ENCODE results near the gene C19orf18.

Gene C19orf18

DNA sequence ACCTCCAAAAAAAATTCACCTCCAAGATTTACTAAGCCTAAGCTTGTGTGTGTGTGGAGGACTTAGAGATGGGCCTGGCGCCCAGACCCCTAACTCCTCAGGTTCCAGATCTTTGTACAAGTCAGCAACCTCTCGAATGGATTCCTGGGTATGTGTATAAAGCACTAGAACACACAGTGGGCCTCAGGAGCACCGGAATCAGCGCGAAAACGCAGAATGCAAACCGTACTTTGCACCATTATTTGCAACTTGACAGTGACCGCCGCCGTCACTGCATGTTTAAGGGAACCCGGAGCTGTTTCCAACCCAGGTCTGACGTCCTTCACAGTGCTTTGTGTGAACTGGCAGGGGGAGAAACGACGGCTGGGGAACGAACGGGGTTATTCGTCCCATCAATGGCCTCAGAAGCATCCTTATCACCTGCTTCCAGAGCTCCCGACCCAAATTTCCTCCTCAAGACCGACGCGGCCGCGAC lies 27.6 kb upstream of the C19orf18 start:
- peak in 2 of 3 donors; percentile 53 to 68 for DNase-seq
- H3K27ac ChIP-seq (ENCODE audit: insufficient read depth in 1 of 2, low read depth in 1 of 2, low read length in 2 of 2, poor library complexity in 1 of 2, severe bottlenecking in 2 of 2), result peak overlapping the region; percentile 89 to 93
- no peaks in the 10 kb centered on the region for H3K27me3 ChIP-seq (replicated peaks in 2 of 5; ENCODE audit: control insufficient read depth in 4 of 5, insufficient read depth in 5 of 5, low read length in 4 of 5)
- peaks cover 5 to 23% (median 14%) of the 10 kb centered on the region in 4 experiments for H3K4me1 ChIP-seq (ENCODE audit: control extremely low read depth in 1 of 4, control insufficient read depth in 4 of 4, insufficient read depth in 4 of 4, low read length in 3 of 4)
- H3K4me3 ChIP-seq (ENCODE audit: control insufficient read depth in 1 of 7, extremely low read depth in 1 of 7, insufficient read depth in 4 of 7, low read depth in 2 of 7, low read length in 6 of 7), result peak overlapping the region; percentile 75 to 99 (median 89)
- ChIA-PET CTCF (interaction anchor here (1.0 to 1.4 kb wide), 2 partner anchors 16 to 53 kb away, joined by 3 to 4 read pairs; no protein-coding TSS in a partner anchor), POLR2A (interaction anchor here (0.6 to 1.7 kb wide), 7 partner anchors 9 to 1554 kb away, joined by 3 to 6 read pairs (median 3); partner anchors contain the start of gene ZNF417)
- H3K9me3 ChIP-seq (ENCODE audit: control extremely low read depth in 1 of 5, control insufficient read depth in 4 of 5, insufficient read depth in 2 of 5, low read depth in 1 of 5, low read length in 4 of 5), result peaks cover 0 to 73% (median 39%) of the 10 kb centered on the region in 5 experiments
- WGBS (ENCODE audit: insufficient coverage), result 7% methylated on average over 20 of the region's 23 CpGs
- H3K36me3 ChIP-seq (ENCODE audit: control insufficient read depth in 4 of 4, insufficient read depth in 4 of 4, low read length in 3 of 4), result peaks cover 24 to 65% (median 59%) of the 10 kb centered on the region in 4 experiments

GRCh38 chr19:58000677-58001076 lies 26.3 kb upstream of the C19orf18 start:
- WGBS (ENCODE audit: insufficient coverage), result 100% methylated on average over 1 of the region's 4 CpGs
- POLR2A ChIA-PET, result no interaction called here
- DNase-seq, result no peak
- Histone ChIP-seq H3K4me1 (ENCODE audit: control extremely low read depth in 1 of 4, control insufficient read depth in 4 of 4, insufficient read depth in 4 of 4, low read length in 3 of 4) (peaks cover 5 to 23% (median 14%) of the 10 kb centered on the region in 4 experiments), H3K27me3 (replicated peaks in 2 of 5; ENCODE audit: control insufficient read depth in 4 of 5, insufficient read depth in 5 of 5, low read length in 4 of 5) (no peaks in the 10 kb centered on the region), H3K27ac (ENCODE audit: insufficient read depth in 1 of 2, low read depth in 1 of 2, low read length in 2 of 2, poor library complexity in 1 of 2, severe bottlenecking in 2 of 2) (no peak overlapping the region), H3K36me3 (ENCODE audit: control insufficient read depth in 4 of 4, insufficient read depth in 4 of 4, low read length in 3 of 4) (peaks cover 28 to 68% (median 55%) of the 10 kb centered on the region in 4 experiments), H3K9me3 (ENCODE audit: control extremely low read depth in 1 of 5, control insufficient read depth in 4 of 5, insufficient read depth in 2 of 5, low read depth in 1 of 5, low read length in 4 of 5) (peaks cover 1 to 66% (median 51%) of the 10 kb centered on the region in 5 experiments), H3K4me3 (ENCODE audit: control insufficient read depth in 1 of 7, extremely low read depth in 1 of 7, insufficient read depth in 4 of 7, low read depth in 2 of 7, low read length in 6 of 7) (peak overlapping the region in 2 of 7 experiments; percentile 19 to 78)
- CTCF ChIA-PET, result no interaction called here

DNA sequence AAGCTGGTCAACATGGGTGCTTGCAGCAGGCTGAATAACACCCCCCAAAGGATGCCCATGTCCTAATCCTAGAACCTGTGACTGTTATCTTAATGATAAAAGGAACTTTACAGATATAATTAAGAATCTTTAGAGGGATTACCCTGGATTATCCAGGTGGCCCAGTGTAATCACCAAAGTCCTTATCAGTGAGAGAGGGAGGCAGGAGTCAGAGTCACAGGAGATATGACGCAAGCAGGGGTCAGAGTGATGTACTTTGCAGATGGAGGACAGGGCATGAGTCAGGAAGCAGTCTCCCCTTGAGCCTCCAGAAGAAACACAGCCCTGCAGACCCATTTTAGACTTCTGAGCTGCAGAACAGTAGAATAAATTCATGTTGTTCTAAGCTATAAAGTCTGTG lies 18.5 kb upstream of the C19orf18 start:
- DNase-seq, result no peak
- Histone ChIP-seq H3K27me3 (replicated peaks in 2 of 5; ENCODE audit: control insufficient read depth in 4 of 5, insufficient read depth in 5 of 5, low read length in 4 of 5) (no peaks in the 10 kb centered on the region), H3K27ac (ENCODE audit: insufficient read depth in 1 of 2, low read depth in 1 of 2, low read length in 2 of 2, poor library complexity in 1 of 2, severe bottlenecking in 2 of 2) (no peak overlapping the region), H3K4me1 (ENCODE audit: control extremely low read depth in 1 of 4, control insufficient read depth in 4 of 4, insufficient read depth in 4 of 4, low read length in 3 of 4) (no peaks in the 10 kb centered on the region), H3K36me3 (ENCODE audit: control insufficient read depth in 4 of 4, insufficient read depth in 4 of 4, low read length in 3 of 4) (peaks cover 29 to 85% (median 55%) of the 10 kb centered on the region in 4 experiments), H3K4me3 (ENCODE audit: control insufficient read depth in 1 of 7, extremely low read depth in 1 of 7, insufficient read depth in 4 of 7, low read depth in 2 of 7, low read length in 6 of 7) (peak overlapping the region in 1 of 7 experiments; percentile 21), H3K9me3 (ENCODE audit: control extremely low read depth in 1 of 5, control insufficient read depth in 4 of 5, insufficient read depth in 2 of 5, low read depth in 1 of 5, low read length in 4 of 5) (peaks cover 7 to 89% (median 77%) of the 10 kb centered on the region in 5 experiments)
- ChIA-PET CTCF (no interaction called here), POLR2A (no interaction called here)
- 100% methylated on average over 1 of the region's 1 CpG for WGBS (ENCODE audit: insufficient coverage)

GRCh38 chr19:57978586-57979289 lies 4.4 kb upstream of the C19orf18 start:
- H3K4me3 ChIP-seq (ENCODE audit: control insufficient read depth in 1 of 7, extremely low read depth in 1 of 7, insufficient read depth in 4 of 7, low read depth in 2 of 7, low read length in 6 of 7), result peak overlapping the region in 1 of 7 experiments; percentile 9
- 100% methylated on average over 2 of the region's 3 CpGs for WGBS (ENCODE audit: insufficient coverage)
- CTCF ChIA-PET, result interaction anchor here (1.2 kb wide), 1 partner anchor 30 kb away, joined by 3 read pairs; no protein-coding TSS in a partner anchor

GRCh38 chr19:57964761-57965160 lies 9.6 kb downstream of the C19orf18 start:
- Histone ChIP-seq H3K4me1 (ENCODE audit: control extremely low read depth in 1 of 4, control insufficient read depth in 4 of 4, insufficient read depth in 4 of 4, low read length in 3 of 4) (no peaks in the 10 kb centered on the region), H3K4me3 (ENCODE audit: control insufficient read depth in 1 of 7, extremely low read depth in 1 of 7, insufficient read depth in 4 of 7, low read depth in 2 of 7, low read length in 6 of 7) (no peak overlapping the region), H3K36me3 (ENCODE audit: control insufficient read depth in 4 of 4, insufficient read depth in 4 of 4, low read length in 3 of 4) (peaks cover 0 to 7% (median 0%) of the 10 kb centered on the region in 4 experiments), H3K27ac (ENCODE audit: insufficient read depth in 1 of 2, low read depth in 1 of 2, low read length in 2 of 2, poor library complexity in 1 of 2, severe bottlenecking in 2 of 2) (no peak overlapping the region), H3K9me3 (ENCODE audit: control extremely low read depth in 1 of 5, control insufficient read depth in 4 of 5, insufficient read depth in 2 of 5, low read depth in 1 of 5, low read length in 4 of 5) (peaks cover 9 to 56% (median 45%) of the 10 kb centered on the region in 5 experiments), H3K27me3 (replicated peaks in 2 of 5; ENCODE audit: control insufficient read depth in 4 of 5, insufficient read depth in 5 of 5, low read length in 4 of 5) (no peaks in the 10 kb centered on the region)
- ChIA-PET POLR2A (no interaction called here), CTCF (no interaction called here)
- 94% methylated on average over 3 of the region's 8 CpGs for WGBS (ENCODE audit: insufficient coverage)
- no peak for DNase-seq

More at GRCh38 chr19:57978586-57979289, 4.4 kb upstream of the C19orf18 start:
- H3K27me3 ChIP-seq (replicated peaks in 2 of 5; ENCODE audit: control insufficient read depth in 4 of 5, insufficient read depth in 5 of 5, low read length in 4 of 5), result no peaks in the 10 kb centered on the region
- DNase-seq, result peak in 2 of 3 donors; percentile 4 to 17
- no peaks in the 10 kb centered on the region for H3K4me1 ChIP-seq (ENCODE audit: control extremely low read depth in 1 of 4, control insufficient read depth in 4 of 4, insufficient read depth in 4 of 4, low read length in 3 of 4)
- H3K9me3 ChIP-seq (ENCODE audit: control extremely low read depth in 1 of 5, control insufficient read depth in 4 of 5, insufficient read depth in 2 of 5, low read depth in 1 of 5, low read length in 4 of 5), result peaks cover 31 to 95% (median 76%) of the 10 kb centered on the region in 5 experiments
- no peak overlapping the region for H3K27ac ChIP-seq (ENCODE audit: insufficient read depth in 1 of 2, low read depth in 1 of 2, low read length in 2 of 2, poor library complexity in 1 of 2, severe bottlenecking in 2 of 2)
- POLR2A ChIA-PET, result no interaction called here
- H3K36me3 ChIP-seq (ENCODE audit: control insufficient read depth in 4 of 4, insufficient read depth in 4 of 4, low read length in 3 of 4), result peaks cover 44 to 89% (median 55%) of the 10 kb centered on the region in 4 experiments

DNA sequence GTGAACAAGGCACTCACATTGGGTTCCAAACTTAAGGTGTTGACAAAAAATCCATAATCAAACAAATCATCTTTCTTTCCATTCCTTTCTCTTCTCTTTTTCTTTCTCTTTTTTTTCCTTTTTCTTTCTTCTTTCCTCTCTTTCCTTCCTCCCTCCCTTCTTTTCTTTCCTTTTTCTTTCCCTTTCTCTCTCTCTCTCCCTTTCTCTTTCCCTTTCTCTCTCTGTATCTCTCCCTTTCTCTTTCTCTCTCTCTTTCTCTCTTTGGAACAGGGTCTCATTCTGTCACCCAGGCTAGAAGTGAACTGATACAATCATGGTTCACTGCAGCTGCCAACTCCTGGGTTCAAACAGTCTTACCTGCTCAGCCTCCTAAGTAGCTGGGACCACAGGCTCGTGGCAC lies 12.5 kb downstream of the C19orf18 start:
- H3K4me1 ChIP-seq (ENCODE audit: control extremely low read depth in 1 of 4, control insufficient read depth in 4 of 4, insufficient read depth in 4 of 4, low read length in 3 of 4), result no peaks in the 10 kb centered on the region
- ChIA-PET CTCF (interaction anchor here (0.6 to 0.7 kb wide), 2 partner anchors 197 to 342 kb away, joined by 3 read pairs; no protein-coding TSS in a partner anchor), POLR2A (no interaction called here)
- peaks cover 11 to 54% (median 41%) of the 10 kb centered on the region in 5 experiments for H3K9me3 ChIP-seq (ENCODE audit: control extremely low read depth in 1 of 5, control insufficient read depth in 4 of 5, insufficient read depth in 2 of 5, low read depth in 1 of 5, low read length in 4 of 5)
- peaks cover 0 to 3% (median 0%) of the 10 kb centered on the region in 4 experiments for H3K36me3 ChIP-seq (ENCODE audit: control insufficient read depth in 4 of 4, insufficient read depth in 4 of 4, low read length in 3 of 4)
- H3K27me3 ChIP-seq (replicated peaks in 2 of 5; ENCODE audit: control insufficient read depth in 4 of 5, insufficient read depth in 5 of 5, low read length in 4 of 5), result no peaks in the 10 kb centered on the region
- H3K27ac ChIP-seq (ENCODE audit: insufficient read depth in 1 of 2, low read depth in 1 of 2, low read length in 2 of 2, poor library complexity in 1 of 2, severe bottlenecking in 2 of 2), result no peak overlapping the region
- WGBS (ENCODE audit: insufficient coverage), result 100% methylated on average over 1 of the region's 1 CpG
- no peak overlapping the region for H3K4me3 ChIP-seq (ENCODE audit: control insufficient read depth in 1 of 7, extremely low read depth in 1 of 7, insufficient read depth in 4 of 7, low read depth in 2 of 7, low read length in 6 of 7)
- DNase-seq, result no peak

GRCh38 chr19:57954996-57955395 lies 19.3 kb downstream of the C19orf18 start:
- Histone ChIP-seq H3K27ac (ENCODE audit: insufficient read depth in 1 of 2, low read depth in 1 of 2, low read length in 2 of 2, poor library complexity in 1 of 2, severe bottlenecking in 2 of 2) (no peak overlapping the region), H3K4me3 (ENCODE audit: control insufficient read depth in 1 of 7, extremely low read depth in 1 of 7, insufficient read depth in 4 of 7, low read depth in 2 of 7, low read length in 6 of 7) (no peak overlapping the region), H3K9me3 (ENCODE audit: control extremely low read depth in 1 of 5, control insufficient read depth in 4 of 5, insufficient read depth in 2 of 5, low read depth in 1 of 5, low read length in 4 of 5) (peaks cover 3 to 62% (median 49%) of the 10 kb centered on the region in 5 experiments), H3K4me1 (ENCODE audit: control extremely low read depth in 1 of 4, control insufficient read depth in 4 of 4, insufficient read depth in 4 of 4, low read length in 3 of 4) (no peaks in the 10 kb centered on the region), H3K36me3 (ENCODE audit: control insufficient read depth in 4 of 4, insufficient read depth in 4 of 4, low read length in 3 of 4) (no peaks in the 10 kb centered on the region), H3K27me3 (replicated peaks in 2 of 5; ENCODE audit: control insufficient read depth in 4 of 5, insufficient read depth in 5 of 5, low read length in 4 of 5) (no peaks in the 10 kb centered on the region)
- ChIA-PET CTCF (no interaction called here), POLR2A (no interaction called here)
- 81% methylated on average over 3 of the region's 4 CpGs for WGBS (ENCODE audit: insufficient coverage)
- no peak for DNase-seq
